ENCODE measurements around the gene SLITRK1.

Gene SLITRK1

GRCh38 chr13:83865161-83866137 is 16.8 kb downstream of the SLITRK1 start:
- Histone ChIP-seq H3K36me3 (ENCODE audit: control insufficient read depth, insufficient read depth, low read length) (no peaks in the 10 kb centered on the region), H3K9me3 (ENCODE audit: control insufficient read depth, low read length) (no peaks in the 10 kb centered on the region), H3K27ac (ENCODE audit: low read depth, low read length, severe bottlenecking) (no peak overlapping the region), H3K4me1 (ENCODE audit: control insufficient read depth, insufficient read depth, low read length, poor library complexity, severe bottlenecking) (no peaks in the 10 kb centered on the region), H3K4me3 (ENCODE audit: extremely low read depth, insufficient read depth, low read length, poor library complexity, severe bottlenecking) (no peak overlapping the region)
- no CpG with 5 or more reads among the region's 5 CpGs for WGBS, 2 experiments (ENCODE audit: insufficient coverage in 2 of 2)

- Histone ChIP-seq H3K9me3 (ENCODE audit: control insufficient read depth, low read length) (no peaks in the 10 kb centered on the region), H3K4me1 (ENCODE audit: control insufficient read depth, insufficient read depth, low read length, poor library complexity, severe bottlenecking) (no peaks in the 10 kb centered on the region), H3K36me3 (ENCODE audit: control insufficient read depth, insufficient read depth, low read length) (no peaks in the 10 kb centered on the region), H3K27ac (ENCODE audit: low read depth, low read length, severe bottlenecking) (no peak overlapping the region), H3K4me3 (ENCODE audit: extremely low read depth, insufficient read depth, low read length, poor library complexity, severe bottlenecking) (no peak overlapping the region)
- WGBS, 2 experiments (ENCODE audit: insufficient coverage in 2 of 2) = 57 to 100% methylated on average over 1 to 2 of the region's 3 CpGs
Measured at GRCh38 chr13:83853771-83854170, 28.5 kb downstream of the SLITRK1 start.

- Histone ChIP-seq H3K9me3 (ENCODE audit: control insufficient read depth, low read length) (no peaks in the 10 kb centered on the region), H3K4me1 (ENCODE audit: control insufficient read depth, insufficient read depth, low read length, poor library complexity, severe bottlenecking) (no peaks in the 10 kb centered on the region), H3K27ac (ENCODE audit: low read depth, low read length, severe bottlenecking) (no peak overlapping the region), H3K4me3 (ENCODE audit: extremely low read depth, insufficient read depth, low read length, poor library complexity, severe bottlenecking) (no peak overlapping the region), H3K36me3 (ENCODE audit: control insufficient read depth, insufficient read depth, low read length) (no peaks in the 10 kb centered on the region)
- no CpG with 5 or more reads among the region's 2 CpGs for WGBS, 2 experiments (ENCODE audit: insufficient coverage in 2 of 2)
Measured at GRCh38 chr13:83845106-83845505, 37.2 kb downstream of the SLITRK1 start.

- 24 to 39% methylated on average over 2 of the region's 3 CpGs for WGBS, 2 experiments (ENCODE audit: insufficient coverage in 2 of 2)
Measured at GRCh38 chr13:83839146-83839545, 43.1 kb downstream of the SLITRK1 start.

GRCh38 chr13:83831796-83832195 is 50.5 kb downstream of the SLITRK1 start:
- H3K27ac ChIP-seq (ENCODE audit: low read depth, low read length, severe bottlenecking) = no peak overlapping the region
- H3K9me3 ChIP-seq (ENCODE audit: control insufficient read depth, low read length) = no peaks in the 10 kb centered on the region
- no peak overlapping the region for H3K4me3 ChIP-seq (ENCODE audit: extremely low read depth, insufficient read depth, low read length, poor library complexity, severe bottlenecking)
- H3K4me1 ChIP-seq (ENCODE audit: control insufficient read depth, insufficient read depth, low read length, poor library complexity, severe bottlenecking) = no peaks in the 10 kb centered on the region
- WGBS, 2 experiments (ENCODE audit: insufficient coverage in 2 of 2) = 67% methylated on average over 2 of the region's 3 CpGs; no CpG with 5 or more reads in 1 of the 2 experiments
- no peaks in the 10 kb centered on the region for H3K36me3 ChIP-seq (ENCODE audit: control insufficient read depth, insufficient read depth, low read length)

More at GRCh38 chr13:83839146-83839545, 43.1 kb downstream of the SLITRK1 start:
- Histone ChIP-seq H3K4me3 (ENCODE audit: extremely low read depth, insufficient read depth, low read length, poor library complexity, severe bottlenecking) (no peak overlapping the region), H3K4me1 (ENCODE audit: control insufficient read depth, insufficient read depth, low read length, poor library complexity, severe bottlenecking) (no peaks in the 10 kb centered on the region), H3K27ac (ENCODE audit: low read depth, low read length, severe bottlenecking) (no peak overlapping the region), H3K36me3 (ENCODE audit: control insufficient read depth, insufficient read depth, low read length) (no peaks in the 10 kb centered on the region), H3K9me3 (ENCODE audit: control insufficient read depth, low read length) (no peaks in the 10 kb centered on the region)

- Histone ChIP-seq H3K9me3 (ENCODE audit: control insufficient read depth, low read length) (no peaks in the 10 kb centered on the region), H3K4me1 (ENCODE audit: control insufficient read depth, insufficient read depth, low read length, poor library complexity, severe bottlenecking) (no peaks in the 10 kb centered on the region), H3K27ac (ENCODE audit: low read depth, low read length, severe bottlenecking) (no peak overlapping the region), H3K36me3 (ENCODE audit: control insufficient read depth, insufficient read depth, low read length) (no peaks in the 10 kb centered on the region), H3K4me3 (ENCODE audit: extremely low read depth, insufficient read depth, low read length, poor library complexity, severe bottlenecking) (no peak overlapping the region)
- 70 to 91% methylated on average over 2 of the region's 2 CpGs for WGBS, 2 experiments (ENCODE audit: insufficient coverage in 2 of 2)
Measured at GRCh38 chr13:83829810-83830209, 52.5 kb downstream of the SLITRK1 start.

- H3K4me1 ChIP-seq (ENCODE audit: control insufficient read depth, insufficient read depth, low read length, poor library complexity, severe bottlenecking) = no peaks in the 10 kb centered on the region
- H3K36me3 ChIP-seq (ENCODE audit: control insufficient read depth, insufficient read depth, low read length) = no peaks in the 10 kb centered on the region
- no peaks in the 10 kb centered on the region for H3K9me3 ChIP-seq (ENCODE audit: control insufficient read depth, low read length)
- no peak overlapping the region for H3K27ac ChIP-seq (ENCODE audit: low read depth, low read length, severe bottlenecking)
- no peak overlapping the region for H3K4me3 ChIP-seq (ENCODE audit: extremely low read depth, insufficient read depth, low read length, poor library complexity, severe bottlenecking)
Measured at GRCh38 chr13:83827338-83827737, 54.9 kb downstream of the SLITRK1 start.

Measured in mesodermal cell (in vitro differentiated cells).